Loucy (cell line): Measurements from ENCODE around the gene KRT222.

Experiments used
- H2AFZ ChIP-seq: fragments of 200-600 bp; sonication (generic); 2 replicates; pipeline ENCODE4 v1.6.0; 2016; ENCODE audit warnings: antibody characterized with exemption, mild to moderate bottlenecking, low read length, moderate library complexity
- H3F3A ChIP-seq: fragments of 200-600 bp; 2 replicates; pipeline ENCODE4 v1.6.0; 2016; ENCODE audit warnings: antibody characterized with exemption, low read depth, mild to moderate bottlenecking
- H3K27me3 ChIP-seq: fragments of 200-600 bp; sonication (generic); 2 replicates; pipeline ENCODE4 v1.6.1; 2014; ENCODE audit warnings: low read length, mild to moderate bottlenecking; ENCODE audit not compliant: insufficient read depth, poor library complexity, severe bottlenecking
- H3K36me3 ChIP-seq: fragments of 200-600 bp; sonication (generic); 2 replicates; pipeline ENCODE4 v1.6.1; 2016; ENCODE audit warnings: low read length; ENCODE audit not compliant: insufficient read depth
- H3K4me1 ChIP-seq: fragments of 200-600 bp; sonication (generic); 2 replicates; pipeline ENCODE4 v1.5.1; 2014; ENCODE audit warnings: low read length, mild to moderate bottlenecking; ENCODE audit not compliant: insufficient read depth, poor library complexity, severe bottlenecking
- H3K4me2 ChIP-seq: fragments of 200-600 bp; sonication (generic); 2 replicates; pipeline ENCODE4 v1.6.0; 2014; ENCODE audit warnings: antibody characterized with exemption, low read length, low read depth, mild to moderate bottlenecking; ENCODE audit not compliant: poor library complexity, severe bottlenecking
- H3K4me3 ChIP-seq: fragments of 200-600 bp; sonication (generic); 2 replicates; pipeline ENCODE4 v1.5.1; 2014; ENCODE audit warnings: low read length, mild to moderate bottlenecking, mixed read lengths; ENCODE audit not compliant: poor library complexity, severe bottlenecking
- H3K79me2 ChIP-seq: fragments of 200-600 bp; sonication (generic); 2 replicates; pipeline ENCODE4 v1.6.1; 2014; ENCODE audit warnings: low read length; ENCODE audit not compliant: insufficient read depth
- H3K9ac ChIP-seq: fragments of 200-600 bp; sonication (generic); 2 replicates; pipeline ENCODE4 v1.6.0; 2014; ENCODE audit warnings: mild to moderate bottlenecking, low read depth, low read length, moderate library complexity; ENCODE audit not compliant: poor library complexity, severe bottlenecking
- H3K9me2 ChIP-seq: fragments of 200-600 bp; sonication (generic); replicated peaks from 2 replicates; pipeline ENCODE4 v1.6.1; 2016; ENCODE audit warnings: low read depth, low read length, mixed read lengths
- H3K9me3 ChIP-seq: fragments of 200-600 bp; sonication (generic); 2 replicates; pipeline ENCODE4 v1.6.1; 2014; ENCODE audit warnings: mild to moderate bottlenecking, antibody characterized with exemption, low read length, low read depth; ENCODE audit not compliant: insufficient read depth
- H4K20me1 ChIP-seq: fragments of 200-600 bp; sonication (generic); 2 replicates; pipeline ENCODE4 v1.6.0; 2014; ENCODE audit warnings: antibody characterized with exemption, low read length, mild to moderate bottlenecking; ENCODE audit not compliant: insufficient read depth, poor library complexity, severe bottlenecking
- CTCF ChIP-seq: fragments of 200-600 bp; sonication (generic); conservative IDR thresholded peaks from 2 replicates; pipeline ENCODE4 v1.5.1; 2014; ENCODE audit warnings: mild to moderate bottlenecking, antibody characterized with exemption, low read length
- EZH2phosphoT487 ChIP-seq: fragments of 200-600 bp; IDR thresholded peaks from 2 replicates; pipeline ENCODE4 v1.6.1; 2018; ENCODE audit warnings: antibody characterized with exemption, mild to moderate bottlenecking, moderate library complexity, borderline replicate concordance

KRT222 gene

DNA sequence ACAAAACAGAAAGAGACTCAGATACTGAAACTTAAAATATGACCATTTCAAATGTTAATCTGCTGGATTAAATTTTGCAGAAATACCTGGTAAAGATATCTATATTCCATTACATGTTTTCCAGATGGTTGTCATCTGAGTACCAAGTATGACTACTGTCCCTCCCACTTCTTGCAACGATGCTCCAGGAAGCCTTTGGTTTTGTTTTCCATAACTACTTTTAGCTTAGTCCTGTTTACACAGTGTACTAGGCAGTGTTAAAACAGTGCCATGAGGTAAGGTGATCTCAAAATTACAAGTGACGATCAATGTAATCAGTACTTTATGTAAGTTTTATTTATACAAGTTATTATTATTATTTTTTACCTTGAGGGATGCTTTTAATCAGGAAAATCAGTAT lies 35.1 kb downstream of the KRT222 start:
- H4K20me1 ChIP-seq = no peaks in the 10 kb centered on the region
- no peak overlapping the region for H3K4me2 ChIP-seq
- H3K9me2 ChIP-seq = no peaks in the 10 kb centered on the region
- H3K36me3 ChIP-seq = peaks cover 74% of the 10 kb centered on the region
- H3K79me2 ChIP-seq = no peaks in the 10 kb centered on the region
- H3K9me3 ChIP-seq = no peaks in the 10 kb centered on the region
- no peaks in the 10 kb centered on the region for H3K27me3 ChIP-seq
- no peak overlapping the region for H3K9ac ChIP-seq
- TF ChIP-seq CTCF = no peak
- TF ChIP-seq EZH2phosphoT487 = no peak
- H2AFZ ChIP-seq = no peak overlapping the region
- H3K4me1 ChIP-seq = no peaks in the 10 kb centered on the region
- no peak overlapping the region for H3K4me3 ChIP-seq
- H3F3A ChIP-seq = no peaks in the 10 kb centered on the region

GRCh38 chr17:40625311-40625710 lies 39.7 kb downstream of the KRT222 start:
- no peaks in the 10 kb centered on the region for H3K27me3 ChIP-seq
- no peak overlapping the region for H3K4me2 ChIP-seq

GRCh38 chr17:40623419-40624210 lies 41.4 kb downstream of the KRT222 start:
- Histone ChIP-seq H3K4me1 (peaks cover 16% of the 10 kb centered on the region), H3K9me2 (no peaks in the 10 kb centered on the region), H3K9me3 (no peaks in the 10 kb centered on the region), H3F3A (no peaks in the 10 kb centered on the region), H3K36me3 (peaks cover 12% of the 10 kb centered on the region; the same call in 1 of the 2 replicates), H3K79me2 (no peaks in the 10 kb centered on the region), H3K27me3 (no peaks in the 10 kb centered on the region), H4K20me1 (no peaks in the 10 kb centered on the region), H3K4me2 (no peak overlapping the region), H3K4me3 (no peak overlapping the region), H3K9ac (no peak overlapping the region), H2AFZ (no peak overlapping the region)
- TF ChIP-seq EZH2phosphoT487 (no peak), CTCF (no peak)

More at GRCh38 chr17:40625311-40625710, 39.7 kb downstream of the KRT222 start:
- TF ChIP-seq CTCF (no peak), EZH2phosphoT487 (no peak)
- H3K36me3 ChIP-seq = peaks cover 29% of the 10 kb centered on the region
- no peaks in the 10 kb centered on the region for H3K9me2 ChIP-seq
- no peak overlapping the region for H2AFZ ChIP-seq
- H4K20me1 ChIP-seq = no peaks in the 10 kb centered on the region
- H3K9me3 ChIP-seq = no peaks in the 10 kb centered on the region
- no peaks in the 10 kb centered on the region for H3F3A ChIP-seq
- no peaks in the 10 kb centered on the region for H3K79me2 ChIP-seq
- H3K9ac ChIP-seq = no peak overlapping the region
- peaks cover 12% of the 10 kb centered on the region for H3K4me1 ChIP-seq
- no peak overlapping the region for H3K4me3 ChIP-seq
